Right renal pelvis (tissue), 4 donors: Measurements from ENCODE around the gene AKR1C2. TPM values are rescaled to one million over a fixed set of nuclear protein-coding genes. Genes with fewer than 3 reads are reported as not detected.
"Not testable (repeated sequence)": the region's sequence is repeated elsewhere in the genome, so short reads cannot be mapped to it uniquely, and the experiment has no call there.

Experiments
- DNase-seq, 4 donors: peaks; one replicate each; pipeline ENCODE4 v3.0.0-alpha.2; 2013; ENCODE audit warnings: low read depth in 4 of 4, low spot score in 3 of 4, missing footprints in 1 of 4
- polyA plus RNA-seq, 4 donors: library from polyadenylated mRNA; unstranded; fragments of 120-200 nt; gene quantifications; one replicate each; pipeline ENCODE4 v1.2.1, GENCODE V29; 2013; ENCODE audit not compliant: insufficient read length in 4 of 4

Gene AKR1C2
- polyA plus RNA-seq, 4 donors: 5.9 to 11.4 (median 8.0) TPM

- not testable (repeated sequence) for DNase-seq
Observed at GRCh38 chr10:4992564-4992963, 11.1 kb downstream of the AKR1C2 start.

GRCh38 chr10:4991463-4991862, 12.2 kb downstream of the AKR1C2 start:
- not testable (repeated sequence) for DNase-seq

- DNase-seq: no peak
Observed at GRCh38 chr10:4990217-4990616, 13.4 kb downstream of the AKR1C2 start.

GRCh38 chr10:4988000-4988641, 15.5 kb downstream of the AKR1C2 start:
- DNase-seq: not testable (repeated sequence)

GRCh38 chr10:4984971-4985594, 18.6 kb downstream of the AKR1C2 start:
- no peak for DNase-seq

GRCh38 chr10:4984223-4984622, 19.4 kb downstream of the AKR1C2 start:
- DNase-seq: no peak

- DNase-seq: no peak
Observed at GRCh38 chr10:4983615-4984216, 19.9 kb downstream of the AKR1C2 start.

- no peak for DNase-seq
Observed at GRCh38 chr10:4982764-4983226, 20.9 kb downstream of the AKR1C2 start.

- DNase-seq: peak in 3 of 4 donors; percentile 18 to 39 (median 33)
Observed at GRCh38 chr10:4981722-4982471, 21.8 kb downstream of the AKR1C2 start.

GRCh38 chr10:4980793-4981192, 22.9 kb downstream of the AKR1C2 start:
- DNase-seq: no peak

- no peak for DNase-seq
Observed at GRCh38 chr10:4978870-4979269, 24.8 kb downstream of the AKR1C2 start.

GRCh38 chr10:4977025-4977424, 26.6 kb downstream of the AKR1C2 start:
- DNase-seq: no peak

- DNase-seq: not testable (repeated sequence)
Observed at GRCh38 chr10:4974400-4974799, 29.3 kb downstream of the AKR1C2 start.

- not testable (repeated sequence) for DNase-seq
Observed at GRCh38 chr10:4973294-4973693, 30.4 kb downstream of the AKR1C2 start.

- not testable (repeated sequence) for DNase-seq
Observed at GRCh38 chr10:4972369-4973142, 31.1 kb downstream of the AKR1C2 start.

GRCh38 chr10:4970362-4970761, 33.3 kb downstream of the AKR1C2 start:
- DNase-seq: not testable (repeated sequence)

GRCh38 chr10:4969289-4969688, 34.4 kb downstream of the AKR1C2 start:
- DNase-seq: not testable (repeated sequence)

GRCh38 chr10:4967189-4967588, 36.5 kb downstream of the AKR1C2 start:
- not testable (repeated sequence) for DNase-seq

- not testable (repeated sequence) for DNase-seq
Observed at GRCh38 chr10:4965763-4966162, 37.9 kb downstream of the AKR1C2 start.

- DNase-seq: not testable (repeated sequence)
Observed at GRCh38 chr10:4963815-4964154, 39.9 kb downstream of the AKR1C2 start.
